ENCODE results near the gene PHACTR1.

The PHACTR1 gene

GRCh38 chr6:13045676-13046075 is 329.1 kb downstream of the PHACTR1 start:
- POLR2A ChIA-PET, result no interaction called here
- no peak for DNase-seq (ENCODE audit: extremely low spot score)
- CTCF ChIA-PET, result no interaction called here
- no peak for TF ChIP-seq L3MBTL2 (conservative IDR thresholded peaks at IDR 0.05)
- TF ChIP-seq ELF4 (IDR thresholded peaks at IDR 0.05), result no peak
- TF ChIP-seq HDGF (IDR thresholded peaks at IDR 0.05; ENCODE audit: borderline replicate concordance), result no peak

- DNase-seq (ENCODE audit: extremely low spot score), result no peak
- TF ChIP-seq CTBP1 (IDR thresholded peaks at IDR 0.05; ENCODE audit: borderline replicate concordance) (no peak), ZNF384 (IDR thresholded peaks at IDR 0.05) (no peak), NFRKB (IDR thresholded peaks at IDR 0.05) (no peak), FOXA1 (IDR thresholded peaks at IDR 0.05) (no peak), L3MBTL2 (conservative IDR thresholded peaks at IDR 0.05) (no peak), FOXK2 (IDR thresholded peaks at IDR 0.05) (no peak), SUZ12 (IDR thresholded peaks at IDR 0.05) (no peak), TARDBP (IDR thresholded peaks at IDR 0.05) (no peak), LEF1 (IDR thresholded peaks at IDR 0.05; ENCODE audit: borderline replicate concordance) (no peak), HDGF (IDR thresholded peaks at IDR 0.05; ENCODE audit: borderline replicate concordance) (no peak)
- POLR2A ChIA-PET, result no interaction called here
- CTCF ChIA-PET, result no interaction called here
Observed at GRCh38 chr6:13046084-13046483, 329.5 kb downstream of the PHACTR1 start.

- TF ChIP-seq BHLHE40 (IDR thresholded peaks at IDR 0.05; ENCODE audit: borderline replicate concordance), result no peak
- TF ChIP-seq NFRKB (IDR thresholded peaks at IDR 0.05), result no peak
- no peak for TF ChIP-seq FOXA1 (IDR thresholded peaks at IDR 0.05)
- TF ChIP-seq FOXK2 (IDR thresholded peaks at IDR 0.05), result no peak
- no peak for TF ChIP-seq FOXM1 (IDR thresholded peaks at IDR 0.05; ENCODE audit: borderline replicate concordance)
- no peak for TF ChIP-seq ZNF384 (IDR thresholded peaks at IDR 0.05)
- TF ChIP-seq PKNOX1 (IDR thresholded peaks at IDR 0.05), result no peak
- no peak for TF ChIP-seq SP1 (IDR thresholded peaks at IDR 0.05)
- no peak for TF ChIP-seq L3MBTL2 (conservative IDR thresholded peaks at IDR 0.05)
- TF ChIP-seq ARNT (IDR thresholded peaks at IDR 0.05), result no peak
- no peak for TF ChIP-seq CTBP1 (IDR thresholded peaks at IDR 0.05; ENCODE audit: borderline replicate concordance)
- no peak for TF ChIP-seq HDGF (IDR thresholded peaks at IDR 0.05; ENCODE audit: borderline replicate concordance)
- ChIA-PET POLR2A (no interaction called here), CTCF (no interaction called here)
- no peak for DNase-seq (ENCODE audit: extremely low spot score)
Observed at GRCh38 chr6:13048113-13048512, 331.5 kb downstream of the PHACTR1 start.

GRCh38 chr6:13049666-13050254 is 333.2 kb downstream of the PHACTR1 start:
- POLR2A ChIA-PET, result no interaction called here
- CTCF ChIA-PET, result no interaction called here
- TF ChIP-seq FOXA1 (IDR thresholded peaks at IDR 0.05), result no peak
- no peak for TF ChIP-seq ARNT (IDR thresholded peaks at IDR 0.05)
- TF ChIP-seq LEF1 (IDR thresholded peaks at IDR 0.05; ENCODE audit: borderline replicate concordance), result no peak
- TF ChIP-seq FOXK2 (IDR thresholded peaks at IDR 0.05), result no peak
- no peak for TF ChIP-seq PKNOX1 (IDR thresholded peaks at IDR 0.05)
- TF ChIP-seq FOXM1 (IDR thresholded peaks at IDR 0.05; ENCODE audit: borderline replicate concordance), result no peak
- TF ChIP-seq ELF4 (IDR thresholded peaks at IDR 0.05), result no peak
- TF ChIP-seq SP1 (IDR thresholded peaks at IDR 0.05), result no peak
- TF ChIP-seq CTBP1 (IDR thresholded peaks at IDR 0.05; ENCODE audit: borderline replicate concordance), result no peak
- no peak for TF ChIP-seq ZNF384 (IDR thresholded peaks at IDR 0.05)
- TF ChIP-seq SUZ12 (IDR thresholded peaks at IDR 0.05), result no peak
- no peak for TF ChIP-seq HDGF (IDR thresholded peaks at IDR 0.05; ENCODE audit: borderline replicate concordance)
- TF ChIP-seq TARDBP (IDR thresholded peaks at IDR 0.05), result no peak
- no peak for TF ChIP-seq L3MBTL2 (conservative IDR thresholded peaks at IDR 0.05)
- no peak for TF ChIP-seq BHLHE40 (IDR thresholded peaks at IDR 0.05; ENCODE audit: borderline replicate concordance)
- TF ChIP-seq NFRKB (IDR thresholded peaks at IDR 0.05), result no peak
- DNase-seq (ENCODE audit: extremely low spot score), result no peak

GRCh38 chr6:13053006-13053461 is 336.5 kb downstream of the PHACTR1 start:
- ChIA-PET CTCF (no interaction called here), POLR2A (no interaction called here)
- TF ChIP-seq L3MBTL2 (conservative IDR thresholded peaks at IDR 0.05) (no peak), FOXM1 (IDR thresholded peaks at IDR 0.05; ENCODE audit: borderline replicate concordance) (no peak), LEF1 (IDR thresholded peaks at IDR 0.05; ENCODE audit: borderline replicate concordance) (no peak), PKNOX1 (IDR thresholded peaks at IDR 0.05) (no peak), BHLHE40 (IDR thresholded peaks at IDR 0.05; ENCODE audit: borderline replicate concordance) (no peak), ARNT (IDR thresholded peaks at IDR 0.05) (no peak), HDGF (IDR thresholded peaks at IDR 0.05; ENCODE audit: borderline replicate concordance) (no peak), SP1 (IDR thresholded peaks at IDR 0.05) (no peak), CTBP1 (IDR thresholded peaks at IDR 0.05; ENCODE audit: borderline replicate concordance) (no peak), ZNF384 (IDR thresholded peaks at IDR 0.05) (no peak), FOXA1 (IDR thresholded peaks at IDR 0.05) (no peak)

GRCh38 chr6:13058051-13058450 is 341.5 kb downstream of the PHACTR1 start:
- TF ChIP-seq PKNOX1 (IDR thresholded peaks at IDR 0.05), result no peak
- no peak for TF ChIP-seq HDGF (IDR thresholded peaks at IDR 0.05; ENCODE audit: borderline replicate concordance)
- no peak for TF ChIP-seq ELF4 (IDR thresholded peaks at IDR 0.05)
- no peak for TF ChIP-seq TARDBP (IDR thresholded peaks at IDR 0.05)
- no peak for TF ChIP-seq SP1 (IDR thresholded peaks at IDR 0.05)
- no peak for TF ChIP-seq BHLHE40 (IDR thresholded peaks at IDR 0.05; ENCODE audit: borderline replicate concordance)
- no peak for TF ChIP-seq CTBP1 (IDR thresholded peaks at IDR 0.05; ENCODE audit: borderline replicate concordance)
- TF ChIP-seq FOXA1 (IDR thresholded peaks at IDR 0.05), result no peak
- ChIA-PET POLR2A (no interaction called here), CTCF (no interaction called here)
- DNase-seq (ENCODE audit: extremely low spot score), result no peak

More at GRCh38 chr6:13053006-13053461, 336.5 kb downstream of the PHACTR1 start:
- no peak for DNase-seq (ENCODE audit: extremely low spot score)
